Lower leg skin (tissue), 3 donors: ENCODE data around the gene RAPGEF4.

Experiments
- CTCF ChIP-seq, 3 donors: fragments of 450-650 bp; IDR thresholded peaks; one replicate each; pipeline ENCODE4 v1.5.1; 2016; ENCODE audit warnings: antibody characterized with exemption in 3 of 3, mild to moderate bottlenecking in 3 of 3, moderate library complexity in 2 of 3
- POLR2A ChIP-seq, 2 donors: fragments of 450-650 bp; IDR thresholded peaks; one replicate each; pipeline ENCODE4 v1.6.1; 2016 to 2017; ENCODE audit warnings: antibody characterized with exemption in 2 of 2, mild to moderate bottlenecking in 1 of 2, moderate library complexity in 1 of 2

GRCh38 chr2:172953411-172953810 lies 217.8 kb downstream of the RAPGEF4 start:
- TF ChIP-seq POLR2A (IDR thresholded peaks at IDR 0.05) (no peak), CTCF (IDR thresholded peaks at IDR 0.05) (no peak)
